Endothelial cell of umbilical vein (primary cell): ENCODE results near the gene TTC39A. TPM values are rescaled to one million over a fixed set of nuclear protein-coding genes. Genes with fewer than 3 reads are reported as not detected.
"Not testable (repeated sequence)": the region's sequence is repeated elsewhere in the genome, so short reads cannot be mapped to it uniquely, and the experiment has no call there.

ENCODE experiments used
- BruUV-seq: library from RNA; stranded (reverse); fragments of 400-500 nt; replicated peaks from 2 replicates; lab custom pipeline; 2021; lab: Mats Ljungman, UMichigan
- CTCF ChIA-PET: fragments of 300-600, 350-600 bp; sonication (Branson Sonifier 250); formaldehyde crosslinking; loops from one replicate; lab custom pipeline; 2021; ENCODE audit warnings: antibody characterized with exemption, inconsistent platforms; lab: Charles Lee
- POLR2A ChIA-PET: fragments of 300-600, 350-600 bp; sonication (Branson Sonifier 250); formaldehyde crosslinking; loops from one replicate; lab custom pipeline; 2021; ENCODE audit warnings: antibody characterized with exemption, inconsistent platforms; lab: Charles Lee
- DNase-seq: peaks from one replicate; pipeline ENCODE4 v3.0.0-alpha.2; 2011; ENCODE audit warnings: low read depth, low spot score
- FAIRE-seq: peaks from 2 replicates; lab custom pipeline; 2011; peaks lifted over from hg19 to GRCh38; lab: Jason Lieb, UNC
- H2AFZ ChIP-seq: 2 replicates; pipeline ENCODE4 v1.6.0; 2012; ENCODE audit warnings: low read depth, low read length, control low read depth, inconsistent platforms
- H3K27ac ChIP-seq: 2 replicates; pipeline ENCODE4 v1.5.1; 2011; ENCODE audit warnings: low read depth, mild to moderate bottlenecking, control low read depth, low read length, moderate library complexity; ENCODE audit not compliant: insufficient read depth
- H3K27me3 ChIP-seq, 2 experiments: 2 replicates each; pipeline versions ENCODE4 v1.6.0 to v1.6.1; 2011; ENCODE audit warnings: low read length in 2 of 2, mixed read lengths in 1 of 2; ENCODE audit not compliant: control insufficient read depth in 2 of 2, insufficient read depth in 2 of 2
- H3K36me3 ChIP-seq, 2 experiments: 2 replicates in 1 of 2; 3 replicates in 1 of 2; pipeline ENCODE4 v1.5.1; 2011; ENCODE audit warnings: low read length in 2 of 2, mild to moderate bottlenecking in 1 of 2, moderate library complexity in 1 of 2; ENCODE audit not compliant: control insufficient read depth in 2 of 2, insufficient read depth in 2 of 2; ENCODE audit errors: extremely low read depth in 1 of 2
- H3K4me1 ChIP-seq: 3 replicates; pipeline ENCODE4 v1.5.1; 2011; ENCODE audit warnings: mild to moderate bottlenecking, low read length; ENCODE audit not compliant: control insufficient read depth, insufficient read depth; ENCODE audit errors: extremely low read depth
- H3K4me2 ChIP-seq: 2 replicates; pipeline ENCODE4 v1.6.1; 2011; ENCODE audit warnings: low read length, control low read depth, mixed read lengths; ENCODE audit not compliant: insufficient read depth
- H3K4me3 ChIP-seq, 3 experiments: fragments of 200-600 bp in 1 of 3; sonication (generic), shearing (Covaris generic) in 1 of 3; replicated peaks in 1 of 3; 2 replicates each; pipeline ENCODE4 v1.5.1; 2011 to 2016; ENCODE audit warnings: control low read depth in 3 of 3, low read length in 3 of 3, mild to moderate bottlenecking in 2 of 3, inconsistent platforms in 1 of 3, low read depth in 1 of 3, moderate library complexity in 1 of 3; ENCODE audit not compliant: insufficient read depth in 1 of 3
- H3K79me2 ChIP-seq: 2 replicates; pipeline ENCODE4 v1.6.0; 2012; ENCODE audit warnings: low read length, inconsistent platforms; ENCODE audit not compliant: control insufficient read depth, insufficient read depth
- H3K9ac ChIP-seq: replicated peaks from 2 replicates; pipeline ENCODE3; 2011; ENCODE audit warnings: low read length, control low read depth; ENCODE audit not compliant: insufficient read depth; ENCODE audit errors: extremely low read depth
- H3K9me1 ChIP-seq: replicated peaks from 3 replicates; pipeline ENCODE4 v1.6.0; 2011; ENCODE audit warnings: mild to moderate bottlenecking, low read length; ENCODE audit not compliant: control insufficient read depth, insufficient read depth; ENCODE audit errors: extremely low read depth
- H3K9me3 ChIP-seq: replicated peaks from 2 replicates; pipeline ENCODE4 v1.5.1; 2012; ENCODE audit warnings: low read length, inconsistent platforms; ENCODE audit not compliant: control insufficient read depth, insufficient read depth
- H4K20me1 ChIP-seq: replicated peaks from 2 replicates; pipeline ENCODE3; 2011; ENCODE audit warnings: mild to moderate bottlenecking, low read length; ENCODE audit not compliant: control insufficient read depth, insufficient read depth; ENCODE audit errors: extremely low read depth
- EZH2 ChIP-seq: IDR thresholded peaks from 2 replicates; pipeline ENCODE4 v1.6.1; 2012; ENCODE audit warnings: borderline replicate concordance, low read depth, mild to moderate bottlenecking, moderate library complexity, low read length, inconsistent platforms; ENCODE audit not compliant: severe bottlenecking
- FOS ChIP-seq: IDR thresholded peaks from 2 replicates; pipeline ENCODE4 v1.6.1; 2011; ENCODE audit warnings: mild to moderate bottlenecking, low read length, moderate library complexity, borderline replicate concordance; ENCODE audit not compliant: insufficient read depth
- GATA2 ChIP-seq: IDR thresholded peaks from 2 replicates; pipeline ENCODE4 v1.7.0; 2011; ENCODE audit warnings: low read depth, mild to moderate bottlenecking, moderate library complexity, mixed read lengths, low read length; ENCODE audit not compliant: insufficient read length, insufficient read depth
- JUN ChIP-seq: IDR thresholded peaks from 2 replicates; pipeline ENCODE4 v1.6.1; 2011; ENCODE audit warnings: borderline replicate concordance, low read depth; ENCODE audit not compliant: insufficient read length, insufficient read depth
- MAX ChIP-seq: IDR thresholded peaks from 2 replicates; pipeline ENCODE4 v1.6.1; 2011; ENCODE audit not compliant: insufficient read depth, insufficient read length
- MYC ChIP-seq: IDR thresholded peaks from one replicate; pipeline ENCODE4 v1.6.1; 2011; ENCODE audit warnings: mild to moderate bottlenecking, low read depth, low read length
- POLR2A ChIP-seq: IDR thresholded peaks from 2 replicates; pipeline ENCODE4 v1.6.1; 2012; ENCODE audit warnings: low read depth, mild to moderate bottlenecking, control low read depth, low read length
- POLR2AphosphoS5 ChIP-seq: IDR thresholded peaks from 2 replicates; pipeline ENCODE4 v1.6.1; 2012; ENCODE audit warnings: low read depth, mild to moderate bottlenecking, control low read depth, low read length, moderate library complexity; ENCODE audit not compliant: insufficient read depth
- dilution Hi-C: fragments of 300-500 bp; cut with MboI; formaldehyde crosslinking; loops from one replicate; pipeline ENCODE4 v1.15.0; 2019; ENCODE audit warnings: low sequenced_read_pairs; ENCODE audit not compliant: extremely low pct_ligation_motif_present
- intact Hi-C: fragments of 100-400 bp; cut with micrococcal nuclease; formaldehyde crosslinking; loops from one replicate; pipeline ENCODE4 v1.10.0; 2022
- polyA plus RNA-seq, 4 experiments: library from polyadenylated mRNA; depleted of rRNA in 3 of 4; stranded (reverse) in 3 of 4; unstranded in 1 of 4; fragments of >200 nt; gene quantifications; 2 replicates each; pipeline versions ENCODE4 v1.2.1 to v1.2.3, GENCODE V29; 2011 to 2012; ENCODE audit warnings: missing spikeins in 1 of 4
- total RNA-seq: library from RNA; stranded (reverse); gene quantifications from 2 replicates; pipeline ENCODE4 v1.2.3, GENCODE V29; 2021
- TF ChIP-seq, protein P1 (sequence below), 2 donors: IDR thresholded peaks; 1 replicate in 1 of 2; 2 replicates in 1 of 2; pipeline ENCODE4 v1.5.1; 2011; ENCODE audit warnings: low read length in 2 of 2, mild to moderate bottlenecking in 2 of 2, moderate library complexity in 2 of 2, control low read depth in 1 of 2, inconsistent platforms in 1 of 2, low read depth in 1 of 2; ENCODE audit not compliant: insufficient read depth in 1 of 2; ENCODE audit errors: extremely low read depth in 1 of 2

The TTC39A gene
- total and polyA plus RNA-seq, 2 donors (not counting 3 experiments of a cell fraction or from before 2014, with no cell fraction given): 1.1 to 1.7 TPM

- intact Hi-C loops (no loop called here), dilution Hi-C loops (no loop called here)
- Histone ChIP-seq H3K27ac (no peak overlapping the region), H3K27me3 (no peaks in the 10 kb centered on the region), H4K20me1 (peaks cover 12% of the 10 kb centered on the region), H3K4me1 (no peaks in the 10 kb centered on the region), H2AFZ (no peak overlapping the region), H3K9me1 (no peaks in the 10 kb centered on the region), H3K4me2 (no peak overlapping the region), H3K9ac (no peak overlapping the region), H3K4me3 (no peak overlapping the region), H3K9me3 (no peaks in the 10 kb centered on the region), H3K36me3 (no peaks in the 10 kb centered on the region), H3K79me2 (peaks cover 82% of the 10 kb centered on the region)
- POLR2A ChIA-PET: no interaction called here
- BruUV-seq: no TSS peak
- no peak for DNase-seq
- CTCF ChIA-PET: interaction anchor here (0.8 to 1.1 kb wide), 2 partner anchors 12 to 14 kb away, joined by 3 read pairs; no protein-coding TSS in a partner anchor
- no peak for TF ChIP-seq MYC
- no peak for TF ChIP-seq EZH2
- TF ChIP-seq GATA2: no peak
- no peak for TF ChIP-seq MAX
- no peak for TF ChIP-seq FOS
- no peak for TF ChIP-seq POLR2A
- no peak for TF ChIP-seq JUN
- TF ChIP-seq POLR2AphosphoS5: no peak
- TF ChIP-seq, protein P1, sequence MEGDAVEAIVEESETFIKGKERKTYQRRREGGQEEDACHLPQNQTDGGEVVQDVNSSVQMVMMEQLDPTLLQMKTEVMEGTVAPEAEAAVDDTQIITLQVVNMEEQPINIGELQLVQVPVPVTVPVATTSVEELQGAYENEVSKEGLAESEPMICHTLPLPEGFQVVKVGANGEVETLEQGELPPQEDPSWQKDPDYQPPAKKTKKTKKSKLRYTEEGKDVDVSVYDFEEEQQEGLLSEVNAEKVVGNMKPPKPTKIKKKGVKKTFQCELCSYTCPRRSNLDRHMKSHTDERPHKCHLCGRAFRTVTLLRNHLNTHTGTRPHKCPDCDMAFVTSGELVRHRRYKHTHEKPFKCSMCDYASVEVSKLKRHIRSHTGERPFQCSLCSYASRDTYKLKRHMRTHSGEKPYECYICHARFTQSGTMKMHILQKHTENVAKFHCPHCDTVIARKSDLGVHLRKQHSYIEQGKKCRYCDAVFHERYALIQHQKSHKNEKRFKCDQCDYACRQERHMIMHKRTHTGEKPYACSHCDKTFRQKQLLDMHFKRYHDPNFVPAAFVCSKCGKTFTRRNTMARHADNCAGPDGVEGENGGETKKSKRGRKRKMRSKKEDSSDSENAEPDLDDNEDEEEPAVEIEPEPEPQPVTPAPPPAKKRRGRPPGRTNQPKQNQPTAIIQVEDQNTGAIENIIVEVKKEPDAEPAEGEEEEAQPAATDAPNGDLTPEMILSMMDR (IDR thresholded peaks at IDR 0.05; ENCODE audit: extremely low read depth in 1 of 2, insufficient read depth in 1 of 2, low read depth in 1 of 2, low read length in 2 of 2): no peak
- FAIRE-seq: no peak
Measured at GRCh38 chr1:51252366-51252765, 78.0 kb downstream of the TTC39A start.

GRCh38 chr1:51251165-51251564, 79.2 kb downstream of the TTC39A start:
- dilution Hi-C loops: not testable (repeated sequence)

GRCh38 chr1:51250729-51251128, 79.6 kb downstream of the TTC39A start:
- FAIRE-seq, H3K4me2 ChIP-seq, H3K27me3 ChIP-seq, H3K9me1 ChIP-seq, H3K9ac ChIP-seq, intact Hi-C loops, H3K9me3 ChIP-seq, H3K27ac ChIP-seq, H3K4me3 ChIP-seq, dilution Hi-C loops, BruUV-seq, H2AFZ ChIP-seq, H3K36me3 ChIP-seq, POLR2A ChIA-PET, DNase-seq, H3K4me1 ChIP-seq: not testable (repeated sequence)
- peaks cover 85% of the 10 kb centered on the region for H3K79me2 ChIP-seq
- peaks cover 10% of the 10 kb centered on the region for H4K20me1 ChIP-seq
- CTCF ChIA-PET: interaction anchor here (1.0 kb wide), 1 partner anchor 10 kb away, joined by 3 read pairs; no protein-coding TSS in a partner anchor

More at GRCh38 chr1:51251165-51251564, 79.2 kb downstream of the TTC39A start:
- BruUV-seq, H3K4me3 ChIP-seq, POLR2A ChIA-PET, H3K9me3 ChIP-seq, H3K4me2 ChIP-seq, H3K27ac ChIP-seq, H3K27me3 ChIP-seq, intact Hi-C loops, H2AFZ ChIP-seq, DNase-seq, H3K4me1 ChIP-seq, CTCF ChIA-PET, H3K36me3 ChIP-seq, FAIRE-seq, H3K9ac ChIP-seq, H3K9me1 ChIP-seq: not testable (repeated sequence)
- Histone ChIP-seq H4K20me1 (peaks cover 12% of the 10 kb centered on the region), H3K79me2 (peaks cover 85% of the 10 kb centered on the region)
